Heart right ventricle (tissue), 16 donors: Measurements from ENCODE around the gene EHMT1. TPM values are rescaled to one million over a fixed set of nuclear protein-coding genes. Genes with fewer than 3 reads are reported as not detected.
"Not testable (repeated sequence)": the region's sequence is repeated elsewhere in the genome, so short reads cannot be mapped to it uniquely, and the experiment has no call there.

ENCODE experiments used
- ATAC-seq, 8 donors: fragments of 200-7000 bp; cut with Tn5 transposase; one replicate each; pipeline ENCODE4 v1.9.1; 2020; ENCODE audit warnings: mild to moderate bottlenecking in 8 of 8, moderate library complexity in 8 of 8, moderate number of reproducible peaks in 1 of 8
- DNase-seq, 2 donors: peaks; one replicate each; pipeline ENCODE4 v3.0.0-alpha.2; 2020
- H3K27ac ChIP-seq, 10 donors: fragments of 200-600 bp; sonication (generic) in 2 of 10; one replicate each; pipeline versions ENCODE4 v1.5.0 to v1.8.0; 2020 to 2022; ENCODE audit warnings: mild to moderate bottlenecking in 3 of 10
- H3K27me3 ChIP-seq, 7 donors: fragments of 200-600 bp; one replicate each; pipeline ENCODE4 v1.8.0; 2021 to 2022; ENCODE audit warnings: mild to moderate bottlenecking in 2 of 7
- H3K36me3 ChIP-seq, 9 donors: fragments of 200-600 bp; sonication (generic) in 1 of 9; one replicate each; pipeline versions ENCODE4 v1.5.0 to v1.8.0; 2020 to 2022; ENCODE audit warnings: mild to moderate bottlenecking in 2 of 9
- H3K4me1 ChIP-seq, 9 donors: fragments of 200-600 bp; sonication (generic) in 1 of 9; one replicate each; pipeline versions ENCODE4 v1.5.0 to v1.8.0; 2020 to 2022; ENCODE audit warnings: mild to moderate bottlenecking in 4 of 9
- H3K4me3 ChIP-seq, 10 donors: fragments of 200-600 bp; sonication (generic) in 2 of 10; one replicate each; pipeline versions ENCODE4 v1.5.0 to v1.8.0; 2020 to 2022; ENCODE audit warnings: mild to moderate bottlenecking in 7 of 10, moderate library complexity in 2 of 10
- H3K9me3 ChIP-seq, 11 donors: fragments of 200-600 bp in 10 of 11; sonication (generic) in 2 of 11; one replicate each; pipeline versions ENCODE4 v1.5.0 to v1.8.0; 2013 to 2022; ENCODE audit warnings: mild to moderate bottlenecking in 2 of 11, control low read depth in 1 of 11, moderate library complexity in 1 of 11
- WGBS, 2 donors: extraction: QIAGEN DNeasy Blood & Tissue Kit; methylation state at CpG; one replicate each; pipeline ENCODE4 v1.1.7; 2013; ENCODE audit warnings: inconsistent platforms in 1 of 2; 5-methylcytosine and 5-hydroxymethylcytosine counted together
- intact Hi-C, 10 donors: fragments of 100-400 bp; cut with DNase I; formaldehyde crosslinking; loops; one replicate each; pipeline versions ENCODE4 v1.11.1 to v1.14.2; 2022
- polyA plus RNA-seq, 2 donors: library from polyadenylated mRNA; stranded (reverse); fragments of 200-250 nt; gene quantifications; one replicate each; pipeline ENCODE4 v1.2.3, GENCODE V29; 2013
- total RNA-seq, 10 donors: library from RNA; stranded (reverse); fragmentation: NEBNext Ultra II Directional in 3 of 10; extraction: Animal tissue kit (Norgen Biotek cat#: 25700) in 3 of 10; gene quantifications; one replicate each; pipeline versions ENCODE4 v1.2.1 to v1.2.4, GENCODE V29; 2021 to 2023
- TF ChIP-seq, protein P1 (sequence below), 9 donors: fragments of 200-600 bp; sonication (generic) in 2 of 9; IDR thresholded peaks; one replicate each; pipeline versions ENCODE4 v1.5.0 to v1.8.0; 2021 to 2022; ENCODE audit warnings: antibody characterized with exemption in 9 of 9, mild to moderate bottlenecking in 5 of 9, moderate library complexity in 1 of 9
- donor health status: Arrhythmogenic right ventricular cardiomyopathy.
- donor health status: ischemic (EF 13 %, LVEDD 7.1; RV severe dilation, severe dysfunction).
- donor health status: healthy with polysubstance abuse.
- donor health status: DM: no; HTN: yes; CAD: no.
- donor health status: DM: no; HTN: no; CAD: no.
- donor health status: ischemic (EF 25% LVEDD 6.9; RV normal size, moderate dysfunction).
- donor health status: ischemic (EF 25% LVEDD 5.7; RV mildly dilated, moderate dysfunction).
- donor health status: healthy.
- donor health status: DM: yes; HTN: yes; CAD: no.
- donor health status: Ischemic cardiomyopathy.
- donor health status: ischemic (EF 35%, LVEDD 5.7; RV mildly dilated, moderate dysfunction).
- donor health status: nonischemic (EF 11% LVEDD 7.7; RV severe dilation, severe dysfunction).
- donor health status: DM: yes; HTN: yes; CAD: no.
- donor health status: PGD.
- donor health status: ischemic (EF 29% LVEDD 5.4; RV normal size, mild dysfunction).
- donor health status: nonischemic (EF 23%, LVEDD 6.1; RV moderate dilation, normal function).

EHMT1 gene
- total and polyA plus RNA-seq, 12 donors: 19.6 to 45.1 (median 31.1) TPM

DNA sequence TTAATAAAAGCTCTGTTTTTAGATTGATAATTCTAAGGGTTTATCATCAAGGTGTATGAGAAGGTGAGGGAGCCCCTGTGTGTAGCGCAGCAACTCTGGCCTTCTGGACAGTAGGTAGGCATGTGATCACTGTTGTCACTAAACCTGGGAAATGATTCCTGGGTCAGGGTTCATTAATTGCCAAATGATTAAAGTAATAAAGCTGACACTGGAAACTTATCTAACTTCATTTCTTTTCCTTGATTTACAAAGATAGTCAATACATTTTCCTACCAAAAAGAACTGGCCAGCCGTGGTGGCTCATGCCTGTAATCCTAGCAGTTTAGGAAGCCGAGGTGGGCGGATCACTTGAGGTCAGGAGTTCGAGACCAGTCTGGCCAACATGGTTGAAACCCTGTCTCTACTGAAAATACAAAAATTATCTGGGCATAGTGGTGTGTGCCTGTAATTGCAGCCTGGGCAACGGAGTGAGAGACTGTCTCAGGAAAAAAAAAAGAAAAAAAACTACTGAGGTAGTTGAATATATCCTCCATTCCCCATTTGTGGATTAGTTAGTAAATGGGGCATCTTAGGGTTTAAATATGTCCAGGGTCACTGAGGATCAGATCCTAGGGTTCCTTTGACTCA, 2.4 kb downstream of the EHMT1 start:
- no peaks in the 10 kb centered on the region for H3K27me3 ChIP-seq
- intact Hi-C loops: no loop called here
- WGBS, 2 donors: 57 to 62% methylated on average over 6 of the region's 6 CpGs
- ATAC-seq (no peak), DNase-seq (no peak)
- peaks cover 17 to 64% (median 50%) of the 10 kb centered on the region in 9 donors for H3K4me1 ChIP-seq
- no peak overlapping the region for H3K27ac ChIP-seq
- TF ChIP-seq, protein P1, sequence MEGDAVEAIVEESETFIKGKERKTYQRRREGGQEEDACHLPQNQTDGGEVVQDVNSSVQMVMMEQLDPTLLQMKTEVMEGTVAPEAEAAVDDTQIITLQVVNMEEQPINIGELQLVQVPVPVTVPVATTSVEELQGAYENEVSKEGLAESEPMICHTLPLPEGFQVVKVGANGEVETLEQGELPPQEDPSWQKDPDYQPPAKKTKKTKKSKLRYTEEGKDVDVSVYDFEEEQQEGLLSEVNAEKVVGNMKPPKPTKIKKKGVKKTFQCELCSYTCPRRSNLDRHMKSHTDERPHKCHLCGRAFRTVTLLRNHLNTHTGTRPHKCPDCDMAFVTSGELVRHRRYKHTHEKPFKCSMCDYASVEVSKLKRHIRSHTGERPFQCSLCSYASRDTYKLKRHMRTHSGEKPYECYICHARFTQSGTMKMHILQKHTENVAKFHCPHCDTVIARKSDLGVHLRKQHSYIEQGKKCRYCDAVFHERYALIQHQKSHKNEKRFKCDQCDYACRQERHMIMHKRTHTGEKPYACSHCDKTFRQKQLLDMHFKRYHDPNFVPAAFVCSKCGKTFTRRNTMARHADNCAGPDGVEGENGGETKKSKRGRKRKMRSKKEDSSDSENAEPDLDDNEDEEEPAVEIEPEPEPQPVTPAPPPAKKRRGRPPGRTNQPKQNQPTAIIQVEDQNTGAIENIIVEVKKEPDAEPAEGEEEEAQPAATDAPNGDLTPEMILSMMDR (IDR thresholded peaks at IDR 0.05): peak in 5 of 9 donors; percentile 8 to 43 (median 31)
- no peaks in the 10 kb centered on the region for H3K9me3 ChIP-seq
- peaks cover 0 to 16% (median 3%) of the 10 kb centered on the region in 9 donors for H3K36me3 ChIP-seq
- no peak overlapping the region for H3K4me3 ChIP-seq

DNA sequence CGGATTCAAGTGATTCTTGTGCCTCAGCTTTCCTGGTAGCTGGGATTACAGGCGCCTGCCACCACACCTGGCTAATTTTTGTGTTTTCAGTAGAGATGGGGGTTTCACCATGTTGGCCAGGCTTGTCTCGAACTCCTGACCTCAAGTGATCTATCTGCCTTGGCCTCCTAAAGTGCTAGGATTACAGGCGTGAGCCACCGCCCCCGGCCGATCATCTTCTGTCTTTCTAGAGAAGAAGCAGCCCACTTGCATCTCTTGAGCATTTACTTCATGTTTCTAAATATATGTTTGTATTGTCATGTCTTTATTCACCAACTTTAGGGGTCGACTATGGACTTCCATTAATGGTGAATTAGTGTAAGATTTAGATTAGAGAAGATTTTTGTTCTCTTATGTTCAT, 3.4 kb downstream of the EHMT1 start:
- H3K27ac ChIP-seq, H3K4me3 ChIP-seq, ATAC-seq, H3K36me3 ChIP-seq, DNase-seq, H3K9me3 ChIP-seq, H3K27me3 ChIP-seq, intact Hi-C loops: not testable (repeated sequence)
- peaks cover 17 to 62% (median 43%) of the 10 kb centered on the region in 9 donors for H3K4me1 ChIP-seq
- WGBS, 2 donors: 87 to 88% methylated on average over 8 of the region's 8 CpGs

DNA sequence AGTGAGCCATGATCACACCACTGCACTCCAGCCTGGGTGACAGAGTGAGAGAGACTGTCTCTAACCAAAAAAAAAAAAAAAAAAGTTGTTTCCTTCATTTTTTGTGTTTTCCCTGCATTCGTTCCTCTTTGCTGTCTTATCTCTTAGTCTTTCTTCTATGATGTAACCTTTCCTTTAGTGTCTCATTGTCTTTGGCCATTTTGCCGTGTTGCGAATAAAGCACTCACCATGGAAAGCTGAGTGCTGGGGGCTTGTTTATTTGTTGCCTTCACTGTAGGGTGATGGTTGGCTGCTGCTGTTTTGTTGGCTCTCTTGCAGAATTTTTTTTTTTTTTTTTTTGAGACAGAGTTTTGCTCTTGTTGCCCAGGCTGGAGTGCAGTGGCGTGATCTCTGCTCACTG, 7.7 kb downstream of the EHMT1 start:
- Histone ChIP-seq H3K4me3 (no peak overlapping the region), H3K36me3 (peaks cover 0 to 8% (median 0%) of the 10 kb centered on the region in 9 donors), H3K27me3 (no peaks in the 10 kb centered on the region), H3K27ac (no peak overlapping the region), H3K9me3 (no peaks in the 10 kb centered on the region), H3K4me1 (peaks cover 6 to 59% (median 40%) of the 10 kb centered on the region in 9 donors)
- WGBS, 2 donors: 76 to 80% methylated on average over 4 of the region's 4 CpGs
- ATAC-seq (no peak), DNase-seq (no peak)
- intact Hi-C loops: no loop called here
- TF ChIP-seq, protein P1 (IDR thresholded peaks at IDR 0.05): no peak

DNA sequence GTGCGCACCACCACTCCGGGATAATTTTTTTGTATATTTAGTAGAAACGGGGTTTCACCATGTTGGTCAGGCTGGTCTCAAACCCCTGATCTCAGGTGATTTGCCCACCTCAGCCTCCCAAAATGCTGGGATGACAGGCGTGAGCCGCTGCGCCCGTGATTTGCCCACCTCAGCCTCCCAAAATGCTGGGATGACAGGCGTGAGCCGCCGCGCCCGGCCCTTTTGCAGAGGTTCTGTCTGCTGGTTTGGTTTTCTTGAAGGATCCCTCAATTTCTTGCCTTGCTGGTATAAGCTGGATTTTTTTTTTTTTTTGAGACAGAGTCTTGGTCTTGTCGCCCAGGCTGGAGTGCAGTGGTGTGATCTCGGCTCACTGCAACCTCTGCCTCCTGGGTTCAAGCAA, 8.6 kb downstream of the EHMT1 start:
- H3K27me3 ChIP-seq, H3K27ac ChIP-seq, H3K4me3 ChIP-seq, H3K36me3 ChIP-seq, intact Hi-C loops, ATAC-seq, H3K9me3 ChIP-seq, DNase-seq: not testable (repeated sequence)
- peaks cover 6 to 65% (median 42%) of the 10 kb centered on the region in 9 donors for H3K4me1 ChIP-seq
- WGBS, 2 donors: 97 to 98% methylated on average over 14 of the region's 14 CpGs

DNA sequence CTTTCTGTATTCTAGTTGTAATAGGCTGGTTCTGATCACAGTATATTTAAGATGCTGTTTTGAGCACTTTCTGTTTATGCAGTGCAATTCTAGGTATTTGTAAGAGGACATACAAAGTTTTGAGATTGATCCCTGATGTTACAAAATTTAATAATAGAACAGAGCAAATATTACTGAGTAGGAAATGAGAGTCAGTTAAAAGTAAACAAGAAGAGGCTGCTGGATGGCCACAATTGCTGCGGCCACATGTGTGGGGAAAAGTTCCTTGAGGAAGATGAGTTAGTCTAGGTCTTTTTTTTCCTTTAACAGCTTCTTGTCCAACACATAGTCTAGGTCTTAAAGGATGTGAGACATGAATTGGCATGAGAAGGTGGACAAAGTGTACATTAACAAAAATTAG, 11.3 kb downstream of the EHMT1 start:
- Histone ChIP-seq H3K4me1 (peaks cover 9 to 71% (median 47%) of the 10 kb centered on the region in 9 donors), H3K27ac (no peak overlapping the region), H3K27me3 (no peaks in the 10 kb centered on the region), H3K9me3 (no peaks in the 10 kb centered on the region), H3K4me3 (no peak overlapping the region), H3K36me3 (no peaks in the 10 kb centered on the region)
- DNase-seq (no peak), ATAC-seq (no peak)
- TF ChIP-seq, protein P1 (IDR thresholded peaks at IDR 0.05): no peak
- 71 to 76% methylated on average over 1 of the region's 1 CpG for WGBS, 2 donors
- intact Hi-C loops: no loop called here
